Measurements from ENCODE around the gene TH. TPM values are rescaled to one million over a fixed set of nuclear protein-coding genes. Genes with fewer than 3 reads are reported as not detected.

The TH gene
- total and polyA plus RNA-seq, 2 donors (not counting 1 experiment from before 2014, with no cell fraction given) = not detected

- POLR2A ChIA-PET = no interaction called here
- CTCF ChIA-PET = interaction anchor here (0.7 to 1.6 kb wide), 4 partner anchors 12 to 506 kb away, joined by 3 to 5 read pairs (median 4); no protein-coding TSS in a partner anchor
- H3K27ac ChIP-seq (ENCODE audit: low read length in 2 of 2) = no peak overlapping the region
- TF ChIP-seq, protein P1, sequence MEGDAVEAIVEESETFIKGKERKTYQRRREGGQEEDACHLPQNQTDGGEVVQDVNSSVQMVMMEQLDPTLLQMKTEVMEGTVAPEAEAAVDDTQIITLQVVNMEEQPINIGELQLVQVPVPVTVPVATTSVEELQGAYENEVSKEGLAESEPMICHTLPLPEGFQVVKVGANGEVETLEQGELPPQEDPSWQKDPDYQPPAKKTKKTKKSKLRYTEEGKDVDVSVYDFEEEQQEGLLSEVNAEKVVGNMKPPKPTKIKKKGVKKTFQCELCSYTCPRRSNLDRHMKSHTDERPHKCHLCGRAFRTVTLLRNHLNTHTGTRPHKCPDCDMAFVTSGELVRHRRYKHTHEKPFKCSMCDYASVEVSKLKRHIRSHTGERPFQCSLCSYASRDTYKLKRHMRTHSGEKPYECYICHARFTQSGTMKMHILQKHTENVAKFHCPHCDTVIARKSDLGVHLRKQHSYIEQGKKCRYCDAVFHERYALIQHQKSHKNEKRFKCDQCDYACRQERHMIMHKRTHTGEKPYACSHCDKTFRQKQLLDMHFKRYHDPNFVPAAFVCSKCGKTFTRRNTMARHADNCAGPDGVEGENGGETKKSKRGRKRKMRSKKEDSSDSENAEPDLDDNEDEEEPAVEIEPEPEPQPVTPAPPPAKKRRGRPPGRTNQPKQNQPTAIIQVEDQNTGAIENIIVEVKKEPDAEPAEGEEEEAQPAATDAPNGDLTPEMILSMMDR (IDR thresholded peaks at IDR 0.05) = no peak
- TF ChIP-seq EZH2 (IDR thresholded peaks at IDR 0.05; ENCODE audit: borderline replicate concordance, insufficient read depth, low read depth, low read length, poor library complexity, severe bottlenecking) = no peak
- H3K9me3 ChIP-seq (ENCODE audit: control extremely low read depth in 1 of 3, control insufficient read depth in 2 of 3, insufficient read depth in 1 of 3, low read length in 2 of 3) = no peaks in the 10 kb centered on the region
- Mint-ChIP-seq H3K4me3 (no peak overlapping the region), H3K27me3 (no peaks in the 10 kb centered on the region), H3K9me3 (ENCODE audit: insufficient read depth) (no peaks in the 10 kb centered on the region), H3K4me1 (no peaks in the 10 kb centered on the region), H3K27ac (no peak overlapping the region)
- no peaks in the 10 kb centered on the region for H3K79me2 ChIP-seq (ENCODE audit: control insufficient read depth, insufficient read depth, low read length)
- H4K20me1 ChIP-seq (ENCODE audit: control insufficient read depth, insufficient read depth, low read length, poor library complexity, severe bottlenecking) = no peaks in the 10 kb centered on the region
- WGBS (ENCODE audit: insufficient coverage) = 82% methylated on average over 12 of the region's 13 CpGs
- H3K4me3 ChIP-seq (ENCODE audit: control extremely low read depth in 1 of 5, extremely low read depth in 1 of 5, insufficient read depth in 1 of 5, low read depth in 2 of 5, low read length in 4 of 5) = no peak overlapping the region
- H3K4me1 ChIP-seq (ENCODE audit: control insufficient read depth in 2 of 2, insufficient read depth in 2 of 2, low read length in 2 of 2) = no peaks in the 10 kb centered on the region
- intact Hi-C loops (cut with micrococcal nuclease) = no loop called here
- no peak overlapping the region for H2AFZ ChIP-seq (ENCODE audit: insufficient read depth, low read depth, low read length, poor library complexity, severe bottlenecking)
- peaks cover 0 to 5% (median 2%) of the 10 kb centered on the region in 4 experiments for H3K27me3 ChIP-seq (replicated peaks in 1 of 4; ENCODE audit: control extremely low read depth in 1 of 4, control insufficient read depth in 3 of 4, insufficient read depth in 4 of 4, low read length in 3 of 4)
- no peak for DNase-seq
- no peak overlapping the region for H3K9ac ChIP-seq (ENCODE audit: low read length)
- no peaks in the 10 kb centered on the region for H3K36me3 ChIP-seq (replicated peaks in 1 of 2; ENCODE audit: control extremely low read depth in 1 of 2, control insufficient read depth in 1 of 2, extremely low read depth in 1 of 2, insufficient read depth in 2 of 2, low read length in 1 of 2)
- H3K4me2 ChIP-seq (replicated peaks; ENCODE audit: low read depth, low read length, poor library complexity, severe bottlenecking) = no peak overlapping the region
- ATAC-seq (ENCODE audit: low read depth) = no peak
These were observed 13.3 kb downstream of the TH start for GRCh38 chr11:2158296-2158737.

DNA sequence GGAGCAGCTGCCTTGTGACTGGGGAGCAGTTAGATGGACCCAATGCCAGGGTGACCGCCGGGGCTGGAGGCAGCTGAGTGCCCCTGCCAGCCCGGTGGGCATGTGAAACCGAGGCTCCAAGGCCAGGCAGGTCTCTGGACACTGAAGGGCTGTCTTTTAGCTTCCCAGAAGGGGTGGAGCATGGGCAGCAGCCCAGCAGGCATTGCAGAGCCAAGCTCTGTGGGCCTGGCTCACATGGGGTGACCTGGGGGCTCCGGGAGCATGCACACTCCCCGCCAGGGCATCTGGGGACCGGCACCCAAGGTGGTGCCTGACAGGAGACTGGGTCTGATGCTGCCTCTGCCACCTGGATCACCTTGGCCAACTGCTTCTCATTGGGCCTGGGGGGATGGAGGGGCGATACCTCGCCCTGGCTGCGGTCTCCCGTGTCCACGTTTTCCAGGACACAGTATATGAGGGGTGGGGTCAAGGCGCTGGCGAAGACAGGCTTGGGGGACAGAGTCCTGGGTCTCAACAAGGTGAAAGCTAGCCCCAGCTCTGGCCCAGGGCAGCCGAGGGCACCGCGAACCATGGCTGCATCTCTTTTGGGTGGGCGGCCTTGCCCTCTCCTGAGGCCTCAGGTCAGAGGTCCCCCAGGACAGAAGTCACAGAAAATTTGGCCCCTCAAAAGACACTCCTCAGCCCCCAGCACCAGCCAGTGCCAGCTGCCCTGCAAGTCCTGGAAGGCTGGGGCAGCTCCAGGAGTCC, 14.1 kb downstream of the TH start:
- CTCF ChIA-PET = interaction anchor here (1.2 to 2.5 kb wide), 3 partner anchors 11 to 504 kb away, joined by 3 to 19 read pairs (median 10); no protein-coding TSS in a partner anchor
- no peak overlapping the region for H3K4me3 ChIP-seq (ENCODE audit: control extremely low read depth in 1 of 5, extremely low read depth in 1 of 5, insufficient read depth in 1 of 5, low read depth in 2 of 5, low read length in 4 of 5)
- 71% methylated on average over 18 of the region's 18 CpGs for WGBS (ENCODE audit: insufficient coverage)
- H3K4me2 ChIP-seq (replicated peaks; ENCODE audit: low read depth, low read length, poor library complexity, severe bottlenecking) = no peak overlapping the region
- peaks cover 0 to 5% (median 2%) of the 10 kb centered on the region in 4 experiments for H3K27me3 ChIP-seq (replicated peaks in 1 of 4; ENCODE audit: control extremely low read depth in 1 of 4, control insufficient read depth in 3 of 4, insufficient read depth in 4 of 4, low read length in 3 of 4)
- POLR2A ChIA-PET = no interaction called here
- no peaks in the 10 kb centered on the region for H3K9me3 ChIP-seq (ENCODE audit: control extremely low read depth in 1 of 3, control insufficient read depth in 2 of 3, insufficient read depth in 1 of 3, low read length in 2 of 3)
- H4K20me1 ChIP-seq (ENCODE audit: control insufficient read depth, insufficient read depth, low read length, poor library complexity, severe bottlenecking) = no peaks in the 10 kb centered on the region
- DNase-seq (no peak), ATAC-seq (ENCODE audit: low read depth) (no peak)
- no peaks in the 10 kb centered on the region for H3K4me1 ChIP-seq (ENCODE audit: control insufficient read depth in 2 of 2, insufficient read depth in 2 of 2, low read length in 2 of 2)
- no peak overlapping the region for H2AFZ ChIP-seq (ENCODE audit: insufficient read depth, low read depth, low read length, poor library complexity, severe bottlenecking)
- intact Hi-C loops (cut with micrococcal nuclease) = no loop called here
- TF ChIP-seq, protein P1 (IDR thresholded peaks at IDR 0.05) = no peak
- TF ChIP-seq EZH2 (IDR thresholded peaks at IDR 0.05; ENCODE audit: borderline replicate concordance, insufficient read depth, low read depth, low read length, poor library complexity, severe bottlenecking) = no peak
- no peaks in the 10 kb centered on the region for H3K79me2 ChIP-seq (ENCODE audit: control insufficient read depth, insufficient read depth, low read length)
- Mint-ChIP-seq H3K27me3 (no peaks in the 10 kb centered on the region), H3K27ac (no peak overlapping the region), H3K4me1 (no peaks in the 10 kb centered on the region), H3K4me3 (no peak overlapping the region), H3K9me3 (ENCODE audit: insufficient read depth) (no peaks in the 10 kb centered on the region)
- H3K9ac ChIP-seq (ENCODE audit: low read length) = no peak overlapping the region
- H3K36me3 ChIP-seq (replicated peaks in 1 of 2; ENCODE audit: control extremely low read depth in 1 of 2, control insufficient read depth in 1 of 2, extremely low read depth in 1 of 2, insufficient read depth in 2 of 2, low read length in 1 of 2) = no peaks in the 10 kb centered on the region
- no peak overlapping the region for H3K27ac ChIP-seq (ENCODE audit: low read length in 2 of 2)
